Measurements from ENCODE around the gene RPTN.

RPTN gene

GRCh38 chr1:152170287-152170905 is 11.4 kb upstream of the RPTN start:
- TF ChIP-seq, protein P1, sequence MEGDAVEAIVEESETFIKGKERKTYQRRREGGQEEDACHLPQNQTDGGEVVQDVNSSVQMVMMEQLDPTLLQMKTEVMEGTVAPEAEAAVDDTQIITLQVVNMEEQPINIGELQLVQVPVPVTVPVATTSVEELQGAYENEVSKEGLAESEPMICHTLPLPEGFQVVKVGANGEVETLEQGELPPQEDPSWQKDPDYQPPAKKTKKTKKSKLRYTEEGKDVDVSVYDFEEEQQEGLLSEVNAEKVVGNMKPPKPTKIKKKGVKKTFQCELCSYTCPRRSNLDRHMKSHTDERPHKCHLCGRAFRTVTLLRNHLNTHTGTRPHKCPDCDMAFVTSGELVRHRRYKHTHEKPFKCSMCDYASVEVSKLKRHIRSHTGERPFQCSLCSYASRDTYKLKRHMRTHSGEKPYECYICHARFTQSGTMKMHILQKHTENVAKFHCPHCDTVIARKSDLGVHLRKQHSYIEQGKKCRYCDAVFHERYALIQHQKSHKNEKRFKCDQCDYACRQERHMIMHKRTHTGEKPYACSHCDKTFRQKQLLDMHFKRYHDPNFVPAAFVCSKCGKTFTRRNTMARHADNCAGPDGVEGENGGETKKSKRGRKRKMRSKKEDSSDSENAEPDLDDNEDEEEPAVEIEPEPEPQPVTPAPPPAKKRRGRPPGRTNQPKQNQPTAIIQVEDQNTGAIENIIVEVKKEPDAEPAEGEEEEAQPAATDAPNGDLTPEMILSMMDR (IDR thresholded peaks at IDR 0.05; ENCODE audit: low read depth, low read length), result no peak
- DNase-seq (ENCODE audit: extremely low read depth, low read depth), result no peak

GRCh38 chr1:152169366-152170025 is 10.5 kb upstream of the RPTN start:
- TF ChIP-seq, protein P1 (IDR thresholded peaks at IDR 0.05; ENCODE audit: low read depth, low read length), result no peak
- DNase-seq (ENCODE audit: extremely low read depth, low read depth), result no peak

GRCh38 chr1:152168535-152168868 is 9.5 kb upstream of the RPTN start:
- TF ChIP-seq, protein P1 (IDR thresholded peaks at IDR 0.05; ENCODE audit: low read depth, low read length), result no peak

DNA sequence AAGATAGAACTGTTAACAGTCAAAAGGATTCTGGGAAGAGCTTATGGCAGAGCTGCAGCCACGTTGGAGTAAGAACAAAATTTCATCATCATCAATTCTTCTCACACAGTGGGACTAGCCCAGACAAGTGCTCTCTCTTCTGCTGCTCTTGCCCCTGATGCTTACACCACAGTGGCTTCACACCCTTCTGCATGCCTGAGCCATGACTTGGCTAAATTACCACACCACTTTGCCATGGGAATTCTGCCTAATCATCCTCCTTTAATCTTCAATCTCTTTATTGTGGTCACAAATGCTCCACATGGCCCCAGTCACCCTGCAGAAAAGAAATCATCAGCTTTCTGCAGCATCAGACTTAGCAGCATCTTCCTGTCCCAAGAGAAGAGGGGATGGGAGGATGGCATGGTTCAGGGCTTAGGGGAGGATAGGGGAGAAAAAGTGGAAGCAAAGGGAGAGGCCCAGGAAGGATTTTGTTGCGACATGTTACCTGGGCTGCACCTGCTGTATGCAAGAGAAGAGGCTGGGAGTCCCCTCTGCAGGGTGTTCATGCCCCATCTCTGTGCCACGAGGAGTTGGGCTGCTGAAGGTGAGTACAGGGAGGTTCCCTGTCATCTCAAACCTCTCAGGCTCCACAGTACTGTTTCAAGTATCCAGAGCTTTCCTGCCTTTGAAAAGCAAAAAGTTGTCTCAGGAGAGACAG is 9.0 kb upstream of the RPTN start:
- TF ChIP-seq, protein P1 (IDR thresholded peaks at IDR 0.05; ENCODE audit: low read depth, low read length), result no peak
- DNase-seq (ENCODE audit: extremely low read depth, low read depth), result no peak

More at GRCh38 chr1:152168535-152168868, 9.5 kb upstream of the RPTN start:
- no peak for DNase-seq (ENCODE audit: extremely low read depth, low read depth)

GRCh38 chr1:152166966-152167365 is 7.9 kb upstream of the RPTN start:
- no peak for DNase-seq (ENCODE audit: extremely low read depth, low read depth)
- TF ChIP-seq, protein P1 (IDR thresholded peaks at IDR 0.05; ENCODE audit: low read depth, low read length), result no peak

- TF ChIP-seq, protein P1 (IDR thresholded peaks at IDR 0.05; ENCODE audit: low read depth, low read length), result no peak
- no peak for DNase-seq (ENCODE audit: extremely low read depth, low read depth)
These were observed 6.5 kb upstream of the RPTN start for GRCh38 chr1:152165286-152166077.
